ENCODE data around the gene C16orf90. TPM values are rescaled to one million over a fixed set of nuclear protein-coding genes. Genes with fewer than 3 reads are reported as not detected.

C16orf90 gene
- total RNA-seq, 4 donors from 2014 or later: not detected

GRCh38 chr16:3471518-3472176 is 23.6 kb downstream of the C16orf90 start:
- Histone ChIP-seq H3K4me3 (no peak overlapping the region), H3K27me3 (no peaks in the 10 kb centered on the region), H3K27ac (no peak overlapping the region), H3K4me1 (peaks cover 36 to 40% of the 10 kb centered on the region in 2 donors), H3K9me3 (no peaks in the 10 kb centered on the region), H3K36me3 (no peaks in the 10 kb centered on the region)
- no peak for ATAC-seq
- intact Hi-C loops (cut with DNase I; ENCODE audit: low total_unique reads) (no loop called here), in situ Hi-C loops (cut with MboI; ENCODE audit: low sequenced_read_pairs in 4 of 4) (no loop called here)
- no peak for DNase-seq
- TF ChIP-seq CTCF (IDR thresholded peaks at IDR 0.05 in 4 of 5, conservative IDR thresholded peaks at IDR 0.05 in 1 of 5): no peak
- TF ChIP-seq POLR2A (IDR thresholded peaks at IDR 0.05): no peak

- no peak overlapping the region for H3K4me3 ChIP-seq
- no peaks in the 10 kb centered on the region for H3K27me3 ChIP-seq
- peaks cover 0 to 6% of the 10 kb centered on the region in 2 donors for H3K36me3 ChIP-seq
- no peak for DNase-seq
- no peak overlapping the region for H3K27ac ChIP-seq
- no peaks in the 10 kb centered on the region for H3K9me3 ChIP-seq
- in situ Hi-C loops (cut with MboI; ENCODE audit: low sequenced_read_pairs in 4 of 4) (no loop called here), intact Hi-C loops (cut with DNase I; ENCODE audit: low total_unique reads) (no loop called here)
- peaks cover 32 to 37% of the 10 kb centered on the region in 2 donors for H3K4me1 ChIP-seq
- TF ChIP-seq POLR2A (IDR thresholded peaks at IDR 0.05) (no peak), CTCF (IDR thresholded peaks at IDR 0.05 in 4 of 5, conservative IDR thresholded peaks at IDR 0.05 in 1 of 5) (no peak)
- ATAC-seq: no peak
These were observed 24.6 kb downstream of the C16orf90 start for GRCh38 chr16:3470723-3471122.

- no peak overlapping the region for H3K4me3 ChIP-seq
- no peak for TF ChIP-seq POLR2A (IDR thresholded peaks at IDR 0.05)
- TF ChIP-seq CTCF (IDR thresholded peaks at IDR 0.05 in 4 of 5, conservative IDR thresholded peaks at IDR 0.05 in 1 of 5): no peak
These were observed 25.6 kb downstream of the C16orf90 start for GRCh38 chr16:3469736-3470135.

GRCh38 chr16:3468501-3468900 is 26.8 kb downstream of the C16orf90 start:
- peaks cover 0 to 6% of the 10 kb centered on the region in 2 donors for H3K36me3 ChIP-seq
- no peak for DNase-seq

More at GRCh38 chr16:3469736-3470135, 25.6 kb downstream of the C16orf90 start:
- Histone ChIP-seq H3K36me3 (peaks cover 0 to 6% of the 10 kb centered on the region in 2 donors), H3K27ac (no peak overlapping the region), H3K27me3 (no peaks in the 10 kb centered on the region), H3K4me1 (peaks cover 34 to 38% of the 10 kb centered on the region in 2 donors), H3K9me3 (no peaks in the 10 kb centered on the region)
- ATAC-seq (no peak), DNase-seq (no peak)
- in situ Hi-C loops (cut with MboI; ENCODE audit: low sequenced_read_pairs in 4 of 4): no loop called here
- intact Hi-C loops (cut with DNase I; ENCODE audit: low total_unique reads): no loop called here

More at GRCh38 chr16:3468501-3468900, 26.8 kb downstream of the C16orf90 start:
- no peak for TF ChIP-seq CTCF (IDR thresholded peaks at IDR 0.05 in 4 of 5, conservative IDR thresholded peaks at IDR 0.05 in 1 of 5)
- no peak for TF ChIP-seq POLR2A (IDR thresholded peaks at IDR 0.05)
- ATAC-seq: no peak
- intact Hi-C loops (cut with DNase I; ENCODE audit: low total_unique reads) (no loop called here), in situ Hi-C loops (cut with MboI; ENCODE audit: low sequenced_read_pairs in 4 of 4) (no loop called here)
- Histone ChIP-seq H3K27ac (no peak overlapping the region), H3K9me3 (no peaks in the 10 kb centered on the region), H3K4me1 (peaks cover 38 to 45% of the 10 kb centered on the region in 2 donors), H3K4me3 (no peak overlapping the region), H3K27me3 (no peaks in the 10 kb centered on the region)

Data from gastrocnemius medialis (tissue), 4 donors.